Measurements from ENCODE around the gene BMP6.

DNA sequence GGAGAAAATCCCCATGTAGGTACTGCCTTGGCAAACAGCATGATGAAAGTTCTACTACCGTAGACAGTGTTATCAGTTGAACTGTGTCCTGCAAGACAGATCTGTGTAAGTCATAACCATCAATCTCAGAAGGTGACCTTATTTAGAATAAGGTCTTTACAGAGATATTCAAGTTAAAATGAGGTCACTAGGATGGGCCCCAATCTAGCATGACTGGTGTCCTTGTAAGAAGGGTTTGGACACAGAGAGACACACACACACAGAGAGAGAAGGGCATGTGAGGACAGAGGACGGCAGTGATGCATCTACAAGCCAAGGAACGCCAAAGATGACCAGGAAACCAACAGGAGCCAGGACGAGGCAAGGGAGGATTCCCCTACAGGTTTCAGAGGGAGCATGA is 175.9 kb downstream of the BMP6 start:
- TF ChIP-seq EZH2 (IDR thresholded peaks at IDR 0.05; ENCODE audit: borderline replicate concordance, insufficient read depth, low read length, poor library complexity, severe bottlenecking) (no peak), TAF1 (IDR thresholded peaks at IDR 0.05; ENCODE audit: low read depth) (no peak)
- TF ChIP-seq, protein P1, sequence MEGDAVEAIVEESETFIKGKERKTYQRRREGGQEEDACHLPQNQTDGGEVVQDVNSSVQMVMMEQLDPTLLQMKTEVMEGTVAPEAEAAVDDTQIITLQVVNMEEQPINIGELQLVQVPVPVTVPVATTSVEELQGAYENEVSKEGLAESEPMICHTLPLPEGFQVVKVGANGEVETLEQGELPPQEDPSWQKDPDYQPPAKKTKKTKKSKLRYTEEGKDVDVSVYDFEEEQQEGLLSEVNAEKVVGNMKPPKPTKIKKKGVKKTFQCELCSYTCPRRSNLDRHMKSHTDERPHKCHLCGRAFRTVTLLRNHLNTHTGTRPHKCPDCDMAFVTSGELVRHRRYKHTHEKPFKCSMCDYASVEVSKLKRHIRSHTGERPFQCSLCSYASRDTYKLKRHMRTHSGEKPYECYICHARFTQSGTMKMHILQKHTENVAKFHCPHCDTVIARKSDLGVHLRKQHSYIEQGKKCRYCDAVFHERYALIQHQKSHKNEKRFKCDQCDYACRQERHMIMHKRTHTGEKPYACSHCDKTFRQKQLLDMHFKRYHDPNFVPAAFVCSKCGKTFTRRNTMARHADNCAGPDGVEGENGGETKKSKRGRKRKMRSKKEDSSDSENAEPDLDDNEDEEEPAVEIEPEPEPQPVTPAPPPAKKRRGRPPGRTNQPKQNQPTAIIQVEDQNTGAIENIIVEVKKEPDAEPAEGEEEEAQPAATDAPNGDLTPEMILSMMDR (IDR thresholded peaks at IDR 0.05; ENCODE audit: poor library complexity, severe bottlenecking), result no peak

Data from neural cell (in vitro differentiated cells).